ENCODE results near the gene COMMD10.

DNA sequence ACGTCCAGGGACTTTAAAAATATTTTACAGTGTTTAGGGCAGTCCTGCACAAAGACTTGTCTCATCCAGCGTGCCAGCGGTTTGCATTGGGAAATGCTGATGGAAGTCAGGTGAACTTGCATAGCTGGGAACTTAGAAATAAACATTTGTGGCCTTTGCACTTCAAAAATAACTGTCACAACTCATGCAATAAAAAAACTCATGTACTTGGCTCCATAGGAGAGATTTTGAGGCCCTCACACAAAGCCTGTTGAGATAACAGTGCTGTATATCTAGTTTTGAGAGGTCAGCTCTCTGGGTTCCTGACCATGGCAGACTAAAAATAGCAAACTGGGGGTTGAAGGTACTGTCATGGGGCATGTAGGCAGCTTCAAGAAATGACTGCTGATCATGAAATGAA, 5.5 kb downstream of the COMMD10 start:
- TF ChIP-seq POLR2A (IDR thresholded peaks at IDR 0.05) (no peak), POLR2AphosphoS5 (IDR thresholded peaks at IDR 0.05) (no peak)

Measured in stomach (tissue), 4 donors.